ENCODE measurements around the gene FBXO31.
A peak's percentile ranks its signal among the peaks of the same experiment; 100 is the strongest.
"Not testable (repeated sequence)": the region's sequence is repeated elsewhere in the genome, so short reads cannot be mapped to it uniquely, and the experiment has no call there.

Gene FBXO31

DNA sequence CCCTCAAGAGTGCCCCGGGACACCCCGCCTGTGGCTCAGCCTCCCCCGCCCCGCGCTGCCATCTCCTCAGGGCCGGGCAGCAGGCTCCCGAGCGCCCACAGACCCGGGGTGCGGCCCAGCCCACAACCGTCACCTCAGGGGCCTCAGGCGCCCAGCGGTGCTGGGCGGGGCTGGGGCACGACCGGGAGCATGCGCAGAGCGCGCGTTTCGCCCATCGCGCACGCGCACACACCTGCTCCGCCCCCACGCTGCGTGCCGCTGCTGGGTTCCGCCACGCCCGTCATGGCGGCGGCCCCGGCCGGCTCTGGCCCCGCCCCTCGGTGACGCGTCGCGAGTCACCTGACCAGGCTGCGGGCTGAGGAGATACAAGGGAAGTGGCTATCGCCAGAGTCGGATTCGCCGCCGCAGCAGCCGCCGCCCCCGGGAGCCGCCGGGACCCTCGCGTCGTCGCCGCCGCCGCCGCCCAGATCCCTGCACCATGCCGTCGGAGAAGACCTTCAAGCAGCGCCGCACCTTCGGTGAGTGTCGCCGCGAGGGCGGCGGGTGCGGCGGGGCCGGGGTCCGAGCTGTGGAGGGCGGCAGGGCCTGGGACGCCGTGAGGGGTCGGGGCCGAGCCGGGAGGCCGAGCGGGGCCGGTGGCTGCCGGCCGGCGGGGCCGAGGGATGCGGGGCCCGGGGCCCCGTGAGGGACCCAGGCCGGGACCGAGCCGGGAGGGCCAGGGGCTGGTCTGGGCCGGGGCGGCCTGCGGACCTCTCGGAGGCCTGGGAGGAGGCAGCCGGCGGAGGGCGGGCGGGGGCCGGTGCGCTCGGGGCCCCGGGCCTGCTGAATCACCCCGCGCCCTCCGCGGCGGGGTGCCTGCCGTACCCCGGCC is 8.6 kb upstream of the FBXO31 start, which contains the start of gene MAP1LC3B:
Gene MAP1LC3B (plus strand): TSS at position 387 of the 871 bp plus-strand sequence. CDS start 92 bp downstream, at position 479.
- peak within 1 kb of the TSS; percentile 85 for H3K4me3 ChIP-seq (ENCODE audit: control insufficient read depth, low read depth, low read length)
- TF ChIP-seq, protein P1, sequence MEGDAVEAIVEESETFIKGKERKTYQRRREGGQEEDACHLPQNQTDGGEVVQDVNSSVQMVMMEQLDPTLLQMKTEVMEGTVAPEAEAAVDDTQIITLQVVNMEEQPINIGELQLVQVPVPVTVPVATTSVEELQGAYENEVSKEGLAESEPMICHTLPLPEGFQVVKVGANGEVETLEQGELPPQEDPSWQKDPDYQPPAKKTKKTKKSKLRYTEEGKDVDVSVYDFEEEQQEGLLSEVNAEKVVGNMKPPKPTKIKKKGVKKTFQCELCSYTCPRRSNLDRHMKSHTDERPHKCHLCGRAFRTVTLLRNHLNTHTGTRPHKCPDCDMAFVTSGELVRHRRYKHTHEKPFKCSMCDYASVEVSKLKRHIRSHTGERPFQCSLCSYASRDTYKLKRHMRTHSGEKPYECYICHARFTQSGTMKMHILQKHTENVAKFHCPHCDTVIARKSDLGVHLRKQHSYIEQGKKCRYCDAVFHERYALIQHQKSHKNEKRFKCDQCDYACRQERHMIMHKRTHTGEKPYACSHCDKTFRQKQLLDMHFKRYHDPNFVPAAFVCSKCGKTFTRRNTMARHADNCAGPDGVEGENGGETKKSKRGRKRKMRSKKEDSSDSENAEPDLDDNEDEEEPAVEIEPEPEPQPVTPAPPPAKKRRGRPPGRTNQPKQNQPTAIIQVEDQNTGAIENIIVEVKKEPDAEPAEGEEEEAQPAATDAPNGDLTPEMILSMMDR (conservative IDR thresholded peaks at IDR 0.05; ENCODE audit: control insufficient read depth, insufficient read depth, low read depth, low read length): no peak
- peak; percentile 93 for DNase-seq (ENCODE audit: low read depth)

DNA sequence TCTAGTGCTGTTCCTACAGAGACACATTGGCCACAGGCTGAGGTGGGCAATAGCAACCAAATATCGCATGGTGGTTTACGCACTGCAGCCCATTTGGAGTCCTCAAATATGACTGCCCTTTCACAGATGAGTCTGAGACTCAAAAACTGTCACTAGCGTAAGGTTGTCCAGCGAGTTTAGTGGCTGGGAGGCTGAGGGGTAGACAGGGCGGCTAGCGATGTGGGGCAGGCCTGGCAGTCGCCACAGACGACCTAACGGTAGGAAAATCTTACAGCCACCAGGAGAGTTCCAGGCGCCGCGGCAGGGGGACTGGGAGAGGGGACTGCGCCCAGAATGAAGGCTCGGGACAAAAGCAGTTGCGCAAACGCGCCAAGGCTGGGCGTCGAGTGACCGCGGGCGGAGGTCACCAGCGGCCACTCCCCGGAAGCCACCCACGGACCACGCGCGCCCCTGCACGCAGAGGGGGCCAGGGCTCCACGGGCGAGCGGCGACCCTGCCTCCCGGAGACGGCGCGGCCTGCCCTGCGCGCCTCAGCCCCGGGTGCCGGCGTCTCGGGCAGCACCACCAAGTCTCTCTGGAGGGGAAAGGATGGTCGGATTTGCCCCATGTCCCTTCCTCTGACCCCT is 7.9 kb upstream of the FBXO31 start:
- H3K4me3 ChIP-seq (ENCODE audit: control insufficient read depth, low read depth, low read length): peak overlapping the region; percentile 55
- TF ChIP-seq, protein P1 (conservative IDR thresholded peaks at IDR 0.05; ENCODE audit: control insufficient read depth, insufficient read depth, low read depth, low read length): no peak
- DNase-seq (ENCODE audit: low read depth): peak; percentile 37

- H3K4me3 ChIP-seq (ENCODE audit: control insufficient read depth, low read depth, low read length): no peak overlapping the region
- DNase-seq (ENCODE audit: low read depth): no peak
- TF ChIP-seq, protein P1 (conservative IDR thresholded peaks at IDR 0.05; ENCODE audit: control insufficient read depth, insufficient read depth, low read depth, low read length): no peak
Measured at GRCh38 chr16:87390641-87391323, 7.2 kb upstream of the FBXO31 start.

DNA sequence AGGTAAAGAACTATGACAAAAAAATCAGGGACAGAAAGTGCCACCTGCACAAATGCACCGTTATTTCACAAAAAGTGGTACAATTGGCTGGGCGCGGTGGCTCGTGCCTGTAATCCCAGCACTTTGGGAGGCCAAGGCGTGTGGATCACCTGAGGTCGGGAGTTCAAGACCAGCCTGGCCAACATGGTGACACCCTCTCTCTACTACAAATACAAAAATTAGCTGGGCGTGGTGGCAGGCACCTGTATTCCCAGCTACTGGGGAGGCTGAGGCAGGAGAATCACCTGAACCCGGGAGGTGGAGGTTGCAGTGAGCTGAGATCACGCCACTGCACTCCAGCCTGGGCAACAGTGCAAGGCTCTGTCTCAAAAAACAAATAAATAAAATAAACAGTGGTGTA is 6.3 kb upstream of the FBXO31 start:
- DNase-seq (ENCODE audit: low read depth); H3K4me3 ChIP-seq (ENCODE audit: control insufficient read depth, low read depth, low read length): not testable (repeated sequence)

- DNase-seq (ENCODE audit: low read depth): no peak
- TF ChIP-seq, protein P1 (conservative IDR thresholded peaks at IDR 0.05; ENCODE audit: control insufficient read depth, insufficient read depth, low read depth, low read length): no peak
- H3K4me3 ChIP-seq (ENCODE audit: control insufficient read depth, low read depth, low read length): no peak overlapping the region
Measured at GRCh38 chr16:87389245-87389644, 5.7 kb upstream of the FBXO31 start.

GRCh38 chr16:87388818-87389134 is 5.2 kb upstream of the FBXO31 start:
- no peak for DNase-seq (ENCODE audit: low read depth)
- TF ChIP-seq, protein P1 (conservative IDR thresholded peaks at IDR 0.05; ENCODE audit: control insufficient read depth, insufficient read depth, low read depth, low read length): no peak
- H3K4me3 ChIP-seq (ENCODE audit: control insufficient read depth, low read depth, low read length): no peak overlapping the region

All from fibroblast of mammary gland (primary cell).